GM11168 (cell line): ENCODE measurements around the gene ITPA.

Experiments
- in situ Hi-C: fragments of 300-500 bp; cut with MboI; formaldehyde crosslinking; loops from one replicate; pipeline ENCODE4 v1.12.0; 2022; ENCODE audit warnings: low sequenced_read_pairs; ENCODE audit not compliant: unreplicated experiment

ITPA gene

GRCh38 chr20:3224681-3225421 is 15.6 kb downstream of the ITPA start:
- in situ Hi-C loops: no loop called here

DNA sequence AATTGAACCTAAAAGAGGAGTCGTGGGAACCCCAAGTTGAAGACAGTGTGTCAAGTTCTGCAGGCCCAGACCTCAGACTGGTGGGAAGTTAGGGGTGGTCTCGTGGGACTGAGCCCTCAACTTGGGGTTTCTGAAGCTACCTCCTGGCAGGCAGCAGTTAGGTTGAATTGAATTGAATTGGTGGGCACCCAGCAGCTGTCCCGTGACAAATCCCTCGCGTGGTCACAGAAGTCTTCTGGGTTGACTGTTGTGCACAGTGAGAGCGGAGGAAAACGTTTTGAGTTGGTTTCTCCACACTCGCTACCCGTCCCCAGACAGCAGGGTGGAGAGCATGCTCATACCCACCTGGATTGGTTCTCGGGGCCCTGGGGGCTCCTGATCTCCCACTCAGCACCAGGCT is 16.8 kb downstream of the ITPA start:
- in situ Hi-C loops: no loop called here

DNA sequence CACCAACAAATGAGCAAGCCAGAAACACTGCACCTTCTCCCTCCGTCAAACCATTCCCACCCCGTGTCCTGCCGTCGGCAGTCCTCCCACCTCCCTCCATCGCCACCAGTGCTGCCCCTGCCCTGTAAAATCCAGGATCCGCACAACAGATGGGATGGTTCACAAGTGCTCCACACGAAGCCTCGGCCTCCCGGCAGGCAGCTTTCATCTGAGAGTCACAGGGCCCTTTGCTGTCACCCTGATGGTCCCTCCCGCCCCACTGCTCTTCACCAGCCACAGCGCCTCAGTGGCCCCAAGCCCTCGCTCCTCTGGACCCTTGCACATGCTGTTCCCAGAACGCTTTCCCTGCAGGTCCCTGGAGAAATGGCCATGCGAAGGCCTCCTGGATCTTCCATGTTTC is 17.6 kb downstream of the ITPA start:
- in situ Hi-C loops: no loop called here

- in situ Hi-C loops: no loop called here
Measured at GRCh38 chr20:3227506-3227905, 18.2 kb downstream of the ITPA start.

DNA sequence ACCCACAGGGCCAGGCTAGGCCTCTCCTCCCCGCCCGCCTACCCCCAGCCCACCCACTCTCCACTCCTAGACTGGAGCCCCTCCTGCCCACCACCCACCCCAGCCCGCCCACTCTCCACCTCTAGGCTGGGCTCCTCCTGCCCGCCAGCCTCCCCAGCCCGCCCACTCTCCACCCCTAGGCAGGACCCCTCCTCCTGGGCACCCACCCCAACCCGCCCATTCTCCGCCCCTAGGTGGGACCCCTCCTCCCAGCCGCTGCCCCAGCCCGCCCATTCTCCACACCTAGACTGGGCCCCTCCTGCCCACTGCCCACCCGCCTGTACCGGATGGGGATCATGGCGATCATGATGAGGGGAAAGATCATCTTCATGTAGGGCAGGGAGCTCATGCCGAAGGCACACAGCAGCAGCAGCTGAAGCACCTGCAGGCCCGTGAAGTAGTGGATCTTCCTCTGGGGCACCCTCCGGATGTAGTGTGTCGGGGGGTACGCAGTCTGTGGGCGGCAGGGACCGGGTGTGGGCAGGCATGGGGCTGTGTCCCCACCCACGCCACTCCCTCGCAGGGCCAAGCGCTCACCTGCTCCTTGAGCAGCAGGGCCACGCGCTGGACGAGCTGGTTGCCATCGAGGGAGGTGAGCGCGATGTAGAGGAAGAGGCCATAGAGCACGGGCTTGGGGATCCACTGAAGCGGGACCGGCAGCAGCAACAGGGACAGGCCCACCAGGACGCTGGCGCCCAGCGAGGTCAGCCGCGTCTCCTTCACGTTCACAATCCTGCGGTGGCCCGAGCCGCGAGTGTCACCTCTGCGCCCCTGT is 18.8 kb downstream of the ITPA start:
- in situ Hi-C loops: no loop called here

GRCh38 chr20:3228750-3229032 is 19.4 kb downstream of the ITPA start:
- in situ Hi-C loops: no loop called here

GRCh38 chr20:3229158-3229557 is 19.9 kb downstream of the ITPA start:
- in situ Hi-C loops: no loop called here

GRCh38 chr20:3229798-3230197 is 20.5 kb downstream of the ITPA start:
- in situ Hi-C loops: no loop called here

- in situ Hi-C loops: no loop called here
Measured at GRCh38 chr20:3231116-3231515, 21.8 kb downstream of the ITPA start.

GRCh38 chr20:3231889-3232588 is 22.7 kb downstream of the ITPA start:
- in situ Hi-C loops: no loop called here

DNA sequence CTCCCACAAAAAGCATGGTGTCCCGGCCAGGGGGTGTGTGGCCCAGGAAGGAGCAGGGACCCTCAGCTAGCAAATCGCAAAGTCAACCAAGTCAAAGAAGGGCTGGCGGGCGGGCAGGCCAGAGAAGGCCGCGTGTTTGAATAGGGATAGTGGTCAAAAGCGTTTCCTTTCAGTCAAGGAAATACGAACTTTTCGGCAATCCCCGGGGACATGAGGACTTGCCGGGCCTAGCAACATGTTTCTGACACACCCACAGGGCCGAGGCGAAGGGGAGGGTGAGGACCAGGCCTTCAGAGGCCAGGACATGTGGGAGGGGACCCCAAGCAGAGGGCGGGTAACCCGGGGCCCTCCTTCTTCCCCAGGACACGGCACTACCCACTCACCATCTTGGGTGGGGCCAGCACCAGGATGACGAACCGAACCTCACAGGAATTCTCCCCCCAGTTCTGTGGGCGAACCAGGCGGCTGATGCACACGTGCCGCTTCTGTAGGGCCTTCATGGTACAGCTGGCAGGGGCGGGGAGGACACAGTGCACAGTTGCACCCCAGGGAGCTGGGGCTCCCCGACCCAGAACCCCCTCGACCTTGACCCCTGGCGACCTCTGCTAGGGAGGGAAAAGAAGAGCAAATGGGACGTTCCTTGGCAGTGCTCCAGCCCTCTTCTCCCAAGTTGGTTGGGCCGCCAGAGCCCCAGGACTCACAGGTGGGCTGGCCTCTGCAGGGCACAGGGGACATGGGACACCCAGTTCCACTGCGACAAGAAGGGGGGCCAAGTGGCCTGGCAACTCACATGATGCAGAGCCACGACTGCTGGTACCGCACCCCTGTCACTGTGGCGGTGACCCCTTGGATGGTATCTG is 24.1 kb downstream of the ITPA start:
- in situ Hi-C loops: no loop called here

- in situ Hi-C loops: no loop called here
Measured at GRCh38 chr20:3233991-3234498, 24.7 kb downstream of the ITPA start.

DNA sequence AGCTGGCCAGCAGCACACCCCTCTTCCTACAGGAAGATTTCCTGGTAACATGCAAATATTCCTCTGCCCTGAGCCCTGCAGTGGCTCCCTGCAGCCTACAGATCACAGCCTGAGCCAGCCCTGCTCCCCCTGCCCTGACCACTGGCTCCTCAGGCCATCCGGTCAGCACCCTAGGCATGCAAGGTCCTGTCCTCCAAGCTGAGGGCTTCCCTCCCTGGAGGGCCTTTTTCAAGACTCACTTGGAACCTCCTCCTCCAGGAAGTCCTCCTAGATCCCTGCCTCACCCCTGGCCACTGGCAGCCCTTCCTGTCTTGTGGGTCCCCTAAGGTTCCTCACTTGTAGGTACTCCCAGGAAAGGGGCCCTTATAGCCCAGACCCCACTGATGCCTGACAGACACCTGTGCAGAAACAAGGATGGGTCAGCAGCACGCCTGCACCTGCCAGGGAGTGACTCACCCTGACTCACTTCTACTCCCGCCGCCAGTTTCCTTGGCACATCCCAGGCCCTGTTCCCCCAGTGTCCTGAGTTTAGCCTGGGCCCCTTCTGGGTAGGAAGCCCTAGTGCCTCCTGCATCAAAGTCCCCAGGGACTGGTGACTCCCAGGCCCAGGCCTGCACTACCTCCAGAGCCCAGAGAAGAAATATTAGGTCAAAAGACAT is 26.5 kb downstream of the ITPA start:
- in situ Hi-C loops: no loop called here

- in situ Hi-C loops: no loop called here
Measured at GRCh38 chr20:3237011-3237957, 28.0 kb downstream of the ITPA start.

- in situ Hi-C loops: no loop called here
Measured at GRCh38 chr20:3237958-3238615, 28.8 kb downstream of the ITPA start.

GRCh38 chr20:3238616-3239025 is 29.3 kb downstream of the ITPA start:
- in situ Hi-C loops: no loop called here

GRCh38 chr20:3239026-3239866 is 29.9 kb downstream of the ITPA start, which contains the start of gene SLC4A11:
Gene SLC4A11, minus strand, starts transcription at chr20:3239190. Its CDS starts 53 bp downstream, at chr20:3239137.
- in situ Hi-C loops: no loop called here
